GM19238 (cell line): ENCODE data around the gene ZNF648.
"Not testable (repeated sequence)": the region's sequence is repeated elsewhere in the genome, so short reads cannot be mapped to it uniquely, and the experiment has no call there.

Experiments
- DNase-seq: peaks from one replicate; pipeline ENCODE4 v3.0.0; 2011; ENCODE audit warnings: low spot score; ENCODE audit not compliant: insufficient read length

Gene ZNF648

DNA sequence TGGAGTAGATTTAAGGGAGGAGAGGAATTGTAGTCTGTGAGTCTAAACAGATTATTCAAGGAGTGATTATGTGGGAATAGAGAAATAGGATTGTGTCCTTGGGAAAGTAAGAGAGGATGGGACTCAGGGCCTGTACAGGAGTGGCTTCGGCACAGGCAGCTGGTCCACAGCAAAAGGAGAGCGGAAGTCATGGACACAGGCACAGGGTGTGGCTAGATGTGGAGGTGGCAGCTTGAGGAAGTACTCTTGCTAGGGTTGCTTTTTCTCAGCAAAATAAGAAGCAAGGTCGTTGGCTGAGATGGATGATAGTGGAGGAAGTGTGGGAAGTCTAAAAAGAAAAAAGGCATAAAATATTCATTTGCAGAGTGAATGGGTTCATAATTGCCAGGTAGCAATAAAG lies 18.5 kb upstream of the ZNF648 start:
- no peak for DNase-seq

DNA sequence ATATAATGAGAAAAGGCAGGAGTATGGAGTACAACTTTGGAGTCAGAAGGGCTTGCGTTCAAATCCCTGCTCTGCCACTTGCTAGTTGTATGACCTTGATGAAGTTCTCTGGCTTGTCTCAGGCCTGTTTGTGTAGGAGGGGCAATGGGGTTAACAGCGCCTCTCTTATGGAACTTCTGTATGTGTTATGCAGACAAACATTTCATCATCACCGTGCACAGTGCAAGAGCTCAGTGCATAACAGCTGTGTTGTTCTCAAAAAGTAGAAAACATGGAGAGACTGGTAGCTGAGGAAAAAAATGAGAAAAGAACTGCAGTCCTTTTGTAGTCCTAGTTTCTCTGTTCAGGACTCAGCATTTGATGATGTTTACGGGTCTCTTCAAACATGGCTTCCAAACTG lies 10.4 kb upstream of the ZNF648 start:
- no peak for DNase-seq

DNA sequence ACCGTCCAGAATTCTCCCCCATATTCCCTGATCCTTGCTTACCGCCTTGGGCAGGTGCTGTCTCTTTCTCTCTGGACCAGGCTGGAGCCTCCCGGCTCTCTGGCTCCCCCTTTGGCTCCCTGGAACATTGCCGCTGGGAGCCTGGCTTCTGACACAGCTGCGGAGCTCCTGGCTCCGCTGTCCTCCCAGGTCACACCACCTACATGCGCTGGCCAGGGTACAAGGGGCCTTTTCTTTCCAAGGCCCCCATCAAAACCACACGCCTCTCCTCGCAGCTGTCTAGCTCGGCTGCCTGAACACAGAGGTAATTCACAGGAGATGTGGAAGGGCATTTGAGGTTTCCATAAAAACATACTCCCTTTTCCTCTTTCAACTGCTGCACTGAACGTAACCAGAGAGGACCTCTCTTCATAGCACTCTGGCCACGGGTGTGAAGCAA lies 7.5 kb upstream of the ZNF648 start:
- DNase-seq = peak; percentile 39

DNA sequence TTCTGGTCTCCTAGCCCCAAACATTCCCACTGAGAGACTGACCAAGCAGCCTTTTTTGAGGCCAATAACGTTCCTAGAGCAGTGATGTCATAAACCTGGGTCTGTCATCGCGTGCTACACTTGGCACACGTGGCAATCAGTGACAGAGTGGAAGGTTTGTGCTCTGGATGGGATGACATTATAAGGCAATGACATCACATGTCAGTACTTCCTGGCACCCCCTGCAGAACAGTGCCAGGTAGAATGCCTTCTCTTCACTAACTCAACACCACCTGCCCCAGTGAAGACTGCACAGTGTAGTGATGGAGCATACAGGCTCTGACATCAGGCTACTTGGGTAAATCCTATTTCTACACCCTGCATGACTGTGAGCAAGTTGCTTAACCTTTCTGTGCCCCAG lies 5.4 kb upstream of the ZNF648 start:
- no peak for DNase-seq

DNA sequence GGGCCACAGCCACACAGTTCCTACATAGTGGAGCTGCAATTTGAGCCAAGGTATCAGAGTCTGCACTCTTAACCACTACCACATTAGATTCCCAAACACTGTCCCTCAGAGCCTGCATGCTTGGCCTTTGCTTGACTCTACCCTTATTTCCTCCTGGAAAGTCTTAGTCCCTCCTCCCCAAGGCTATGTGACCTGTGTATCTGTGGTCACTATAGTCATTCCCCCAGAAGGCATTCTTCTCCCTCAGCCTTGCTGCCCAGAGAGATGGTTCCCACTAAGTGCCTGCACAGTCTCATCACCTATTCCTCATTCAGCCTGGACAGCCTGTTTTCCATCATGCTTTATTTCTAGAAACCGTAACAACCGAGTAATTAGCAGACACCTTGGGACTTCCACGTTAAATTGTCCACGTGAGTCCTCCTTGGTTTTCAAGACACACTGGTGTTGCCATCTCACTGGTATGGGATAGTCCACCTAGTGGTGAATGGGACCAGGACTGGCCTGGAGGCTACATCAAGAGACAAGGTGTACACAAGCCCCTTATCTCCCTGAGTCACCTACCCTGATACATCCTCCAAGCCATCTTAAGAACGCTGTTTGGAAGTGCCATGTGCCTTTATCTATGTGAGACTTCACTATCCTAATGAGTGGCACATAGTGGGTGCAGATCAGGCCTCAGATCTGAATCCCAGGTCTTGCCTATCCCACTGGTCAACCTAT lies 3.8 kb upstream of the ZNF648 start:
- DNase-seq = no peak

DNA sequence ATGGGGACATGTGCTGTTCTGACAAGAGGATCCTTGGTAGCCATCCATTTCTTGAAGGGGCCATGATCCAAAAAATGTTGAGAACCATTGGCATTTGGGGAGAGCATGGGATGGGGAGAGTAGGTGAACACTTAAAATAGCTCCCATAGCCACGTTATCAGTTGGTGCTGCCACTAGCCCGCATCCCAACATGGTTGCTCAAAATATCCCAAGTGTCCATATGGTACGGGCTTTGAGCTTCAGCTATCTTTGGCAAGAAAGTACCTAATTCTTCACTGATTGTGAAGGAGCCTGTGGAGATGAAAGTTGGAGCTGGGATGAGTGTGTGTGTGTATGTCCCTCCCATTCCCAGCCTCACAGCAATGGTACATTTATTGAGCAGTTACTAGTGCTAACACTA lies 3.1 kb upstream of the ZNF648 start:
- DNase-seq = no peak

DNA sequence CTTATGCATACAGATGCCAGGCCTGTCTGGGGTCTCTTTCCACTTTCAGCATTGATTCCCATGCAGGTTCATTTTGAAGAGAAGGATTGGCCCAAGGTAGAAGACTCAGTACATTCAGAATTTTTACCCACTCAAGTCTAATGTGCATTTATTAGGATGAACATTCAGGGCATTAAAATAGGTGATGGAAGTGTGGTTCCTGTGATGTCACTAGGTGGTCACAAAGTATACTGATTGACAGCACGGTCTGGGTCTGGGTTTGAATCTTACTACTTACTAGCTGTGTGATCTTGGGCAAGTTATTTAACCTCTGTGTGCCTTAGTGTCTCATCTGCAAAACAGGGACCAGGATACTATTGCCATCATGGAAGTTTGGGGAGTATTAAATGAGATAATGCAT lies 711 bp upstream of the ZNF648 start:
- no peak for DNase-seq

DNA sequence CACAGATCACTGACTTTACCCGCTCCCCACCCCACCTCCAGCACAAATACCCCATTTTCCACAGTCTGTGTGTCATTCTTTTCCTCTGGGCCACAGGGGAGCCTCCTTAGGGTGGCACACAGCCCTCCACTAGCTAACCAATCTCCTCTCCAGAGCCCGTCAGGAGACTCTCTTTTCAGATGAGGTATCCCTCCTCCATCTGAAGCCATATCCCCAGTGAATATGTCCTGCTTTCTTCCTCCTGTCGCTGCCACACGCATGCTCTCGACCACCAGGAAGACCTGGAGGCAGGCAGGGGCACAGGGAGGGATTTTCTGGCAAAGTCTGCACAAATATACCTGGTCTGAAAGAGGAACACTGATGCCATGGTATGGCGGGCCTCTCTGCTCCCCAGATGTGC lies 635 bp downstream of the ZNF648 start:
- DNase-seq = no peak

DNA sequence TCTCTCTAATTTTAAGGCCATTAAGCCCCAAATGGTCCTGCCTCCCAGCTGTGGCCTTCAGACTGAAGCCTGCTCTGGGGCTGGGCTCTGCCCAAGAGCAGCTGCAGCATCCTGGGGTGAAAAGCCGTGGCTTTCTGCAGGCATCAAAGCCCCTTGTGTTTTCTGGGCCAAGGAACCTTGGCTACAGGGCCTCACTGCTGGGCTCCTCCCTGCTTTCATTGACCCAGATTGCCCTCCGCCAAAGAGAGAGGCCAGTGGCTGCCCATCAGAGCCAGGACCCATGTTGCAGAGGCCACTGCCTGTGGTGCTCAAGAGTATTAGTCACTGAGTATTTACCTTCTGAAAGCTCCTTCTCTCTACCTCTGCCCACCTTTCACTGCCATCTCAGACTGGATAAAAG lies 1.6 kb downstream of the ZNF648 start:
- DNase-seq = no peak

DNA sequence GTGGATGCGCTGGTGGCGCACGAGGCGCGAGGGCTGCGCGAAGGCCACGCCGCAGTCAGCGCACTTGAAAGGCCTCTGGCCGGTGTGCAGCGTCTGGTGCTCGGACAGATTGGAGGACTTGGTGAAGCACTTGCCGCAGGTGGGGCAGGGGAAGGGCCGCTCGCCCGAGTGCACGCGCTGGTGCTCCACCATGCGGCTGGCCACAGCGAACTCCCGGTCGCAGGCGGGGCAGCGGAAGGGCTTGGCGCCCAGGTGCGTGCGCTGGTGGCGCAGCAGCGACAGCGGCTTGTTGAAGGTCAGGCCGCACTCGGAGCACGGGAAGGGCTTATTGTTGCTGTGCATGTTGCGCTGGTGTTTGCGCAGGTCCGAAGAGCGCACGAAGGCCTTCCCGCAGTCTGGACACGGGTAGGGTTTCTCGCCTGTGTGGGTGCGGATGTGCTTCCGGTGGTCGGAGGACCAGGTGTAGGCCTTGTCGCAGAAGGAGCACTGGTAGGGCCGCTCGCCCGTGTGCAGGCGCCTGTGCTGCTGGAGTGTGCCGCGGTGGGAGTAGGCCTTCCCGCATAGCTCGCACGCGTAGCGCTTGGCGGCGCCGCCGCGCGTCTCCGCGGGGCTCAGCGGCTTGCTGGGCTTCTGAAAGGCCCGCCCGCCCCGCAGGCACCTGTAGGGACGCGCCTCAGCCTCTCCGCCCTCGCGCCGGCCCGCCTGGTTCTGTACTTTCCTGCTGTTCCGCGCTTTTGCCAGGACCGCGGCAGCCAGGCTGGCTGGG lies 4.7 kb downstream of the ZNF648 start:
- DNase-seq = no peak

DNA sequence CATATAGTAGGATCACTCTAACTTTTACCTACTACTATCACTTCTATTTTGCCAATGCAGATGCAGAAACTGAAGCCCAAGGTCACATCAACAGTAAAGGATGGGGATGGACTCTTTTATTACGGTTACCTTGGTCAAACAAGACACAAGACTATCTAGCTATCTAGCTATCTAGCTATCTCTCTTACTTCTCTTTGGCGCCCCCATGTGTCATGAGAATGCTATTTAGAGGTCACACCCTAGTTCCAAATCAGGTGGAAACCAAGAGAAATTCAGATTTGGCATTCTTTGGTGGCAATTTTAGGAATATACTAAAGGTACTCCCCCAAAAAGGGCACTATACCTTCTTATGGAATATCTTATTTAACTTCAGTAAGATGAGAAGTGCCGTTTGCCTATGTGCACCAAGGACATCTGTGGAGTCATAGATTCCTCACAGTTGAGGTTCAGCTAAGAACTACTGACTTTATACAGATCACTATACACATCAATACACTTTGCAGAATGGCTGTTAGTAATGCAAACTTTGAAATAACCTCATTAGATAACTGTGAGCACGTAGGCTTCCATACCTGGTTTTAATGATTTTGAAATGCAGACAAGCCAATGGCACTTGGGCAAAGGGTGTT lies 6.7 kb downstream of the ZNF648 start:
- no peak for DNase-seq

DNA sequence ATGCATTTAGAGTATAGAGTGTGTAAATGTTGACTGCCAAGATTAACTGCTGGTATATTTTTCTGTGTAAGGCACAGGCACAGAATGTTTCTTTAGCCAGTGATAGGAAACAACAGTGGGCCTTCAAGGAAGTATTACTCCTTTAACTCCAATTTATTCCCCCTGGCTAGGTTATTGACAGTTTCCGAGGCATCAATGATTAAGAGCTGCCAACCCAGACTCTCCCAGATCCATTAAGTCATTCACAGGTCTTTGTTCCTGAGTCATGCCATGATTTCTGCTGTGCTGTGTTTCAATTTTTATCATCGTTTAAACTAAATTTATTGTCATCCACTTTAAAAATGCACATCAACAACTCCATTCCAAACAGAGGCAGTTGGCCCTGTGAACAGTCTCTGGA lies 9.2 kb downstream of the ZNF648 start:
- no peak for DNase-seq

DNA sequence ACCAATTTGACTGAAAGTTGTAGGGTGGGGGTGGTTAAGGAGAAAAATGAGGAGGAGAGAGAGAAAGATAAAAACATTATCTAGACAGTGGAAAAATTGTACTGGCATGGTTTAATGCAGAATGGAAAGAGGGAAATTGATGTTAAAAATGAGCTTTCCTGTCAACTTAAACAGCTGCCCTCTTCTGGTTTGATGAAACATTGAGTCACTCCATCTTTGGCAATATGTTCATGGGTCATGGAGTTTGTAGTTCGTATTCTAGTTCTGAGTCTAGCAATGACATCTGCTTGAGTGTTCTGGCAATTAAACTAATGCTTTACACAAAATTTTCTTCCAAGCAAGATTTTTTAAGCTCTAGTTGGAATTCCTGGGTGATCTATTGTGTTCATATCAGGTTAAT lies 9.6 kb downstream of the ZNF648 start:
- DNase-seq = no peak

DNA sequence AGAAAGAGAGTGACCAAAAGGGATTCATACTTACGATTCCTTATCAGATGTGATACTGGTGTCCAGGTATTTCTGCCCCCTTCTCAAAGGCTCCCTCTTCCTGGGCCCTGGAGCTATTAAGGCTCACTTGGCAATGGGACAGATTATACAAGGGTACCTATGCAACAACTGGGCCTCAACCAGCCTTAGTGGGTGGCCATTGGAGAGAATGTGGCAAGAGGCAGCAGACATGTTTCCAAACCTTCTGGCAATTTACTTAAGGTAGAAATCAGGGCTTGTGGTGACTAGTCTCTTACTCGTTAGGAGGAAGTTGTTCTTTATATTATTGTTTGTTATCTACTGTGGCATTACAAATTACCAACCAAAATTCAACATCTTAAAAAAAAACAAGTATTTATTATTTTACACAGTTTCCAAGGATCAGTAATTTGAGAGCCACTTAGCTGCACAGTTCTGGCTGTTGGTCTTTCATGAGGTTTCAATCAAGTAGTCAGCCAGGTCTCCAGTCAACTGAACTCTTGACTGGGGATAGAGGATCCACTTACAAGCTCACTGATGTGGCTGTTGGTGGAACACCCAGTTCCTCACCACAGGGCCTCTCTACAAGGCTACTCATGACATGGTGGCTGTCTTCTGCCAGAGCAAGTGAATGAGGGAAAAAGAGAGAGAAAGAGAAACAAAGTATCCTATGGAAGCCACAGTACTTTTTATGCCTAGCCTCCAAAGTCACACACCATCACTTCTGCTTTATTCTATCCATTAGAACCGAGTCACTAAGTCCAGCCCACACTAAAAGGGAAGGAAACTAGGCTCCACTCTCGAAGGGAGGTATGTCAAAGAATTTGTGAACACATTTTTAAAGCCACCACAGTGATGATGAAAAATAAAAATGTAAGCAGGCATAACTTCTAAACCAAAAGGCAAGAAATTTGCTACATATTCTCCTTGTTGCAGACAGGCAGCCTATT lies 10.7 kb downstream of the ZNF648 start:
- DNase-seq = no peak

DNA sequence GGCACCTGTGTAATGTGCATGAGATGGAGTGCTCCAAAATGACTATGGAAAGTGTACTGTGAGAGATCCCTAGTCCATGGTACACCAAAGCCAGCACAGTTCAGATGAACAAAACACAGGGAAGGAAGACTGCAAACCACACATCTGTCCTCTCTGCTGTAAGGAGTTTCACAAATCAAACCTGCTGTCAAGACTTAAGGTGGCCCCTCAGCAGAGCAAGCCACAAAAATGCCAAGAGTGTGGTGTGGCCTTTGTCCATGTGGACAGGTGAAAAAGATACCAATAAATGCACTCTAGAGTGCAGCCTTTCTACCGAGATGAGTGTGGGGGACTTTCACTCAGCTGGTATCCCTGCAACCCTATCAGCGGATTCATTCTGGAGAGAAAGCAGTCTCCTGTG lies 12.9 kb downstream of the ZNF648 start:
- no peak for DNase-seq

DNA sequence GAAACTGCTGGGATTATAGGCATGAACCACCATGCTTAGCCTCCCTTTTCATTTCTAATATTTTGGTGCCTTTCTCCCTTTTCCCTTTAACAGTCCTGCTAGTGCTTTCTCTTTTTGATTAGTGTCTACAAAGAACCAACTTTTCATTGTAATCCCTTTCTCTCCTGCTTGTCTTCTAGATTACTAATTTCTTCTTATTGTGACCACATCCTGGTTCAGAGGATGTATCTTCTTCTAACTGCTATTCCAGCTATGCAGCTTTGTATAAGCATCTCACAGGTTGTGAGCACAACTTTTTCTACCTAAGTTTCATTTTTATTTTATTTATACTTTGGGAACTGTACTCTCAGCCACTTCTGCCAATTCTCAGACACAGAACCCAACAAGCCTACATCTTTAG lies 14.7 kb downstream of the ZNF648 start:
- DNase-seq = no peak

DNA sequence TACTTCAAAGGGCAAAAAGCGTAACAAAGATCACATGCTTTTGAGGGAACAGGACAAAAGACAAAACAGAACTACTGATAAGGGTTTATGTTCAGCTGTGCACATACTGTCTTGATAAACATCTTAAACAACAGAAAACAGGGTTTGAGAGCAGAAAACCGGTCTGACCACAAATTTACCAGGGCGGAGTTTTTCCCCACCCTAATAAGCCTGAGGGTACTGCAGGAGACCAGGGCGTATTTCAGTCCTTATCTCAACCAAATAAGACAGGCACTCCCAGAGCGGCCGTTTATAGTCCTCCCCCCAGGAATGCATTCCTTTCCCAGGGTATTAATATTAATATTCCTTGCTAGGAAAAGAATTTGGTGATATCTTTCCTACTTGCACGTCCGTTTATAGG lies 16.0 kb downstream of the ZNF648 start:
- not testable (repeated sequence) for DNase-seq

DNA sequence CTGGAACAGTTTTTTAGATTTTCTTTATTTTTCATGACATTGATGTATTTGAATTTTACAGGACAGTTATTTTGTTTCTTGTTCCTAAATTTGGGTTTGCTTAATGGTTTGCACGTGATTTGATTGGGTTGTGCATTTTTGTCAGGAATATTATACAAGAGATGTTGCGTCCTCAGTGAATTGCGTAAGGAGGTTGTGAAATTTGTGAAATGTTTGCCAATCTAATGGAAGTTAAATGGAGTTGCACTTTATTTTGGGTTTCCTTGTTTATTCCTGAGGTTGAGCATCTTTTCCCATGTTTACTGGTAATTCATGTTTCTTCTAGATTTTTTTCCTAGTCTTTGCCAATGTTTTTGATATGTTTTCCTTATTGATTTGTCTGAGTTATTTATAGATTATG lies 19.9 kb downstream of the ZNF648 start:
- no peak for DNase-seq

DNA sequence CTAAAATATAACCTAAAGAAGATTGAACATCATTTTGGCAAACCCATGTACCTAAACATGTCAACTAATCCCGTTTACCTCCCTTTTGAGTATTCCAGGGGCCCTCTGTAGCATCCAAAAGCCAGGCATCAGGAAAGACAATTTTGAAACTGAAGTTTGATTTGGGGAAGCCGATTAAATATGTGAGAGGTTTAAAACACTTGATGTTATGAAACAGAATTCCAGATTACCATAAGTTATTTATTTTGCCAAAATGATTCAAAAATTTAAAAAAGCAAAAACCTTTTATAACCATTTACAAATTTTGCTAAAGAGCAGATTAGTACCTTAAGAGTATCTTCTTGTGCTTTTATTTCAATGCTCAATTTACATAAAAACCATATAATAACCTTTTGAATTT lies 23.3 kb downstream of the ZNF648 start:
- DNase-seq = no peak

DNA sequence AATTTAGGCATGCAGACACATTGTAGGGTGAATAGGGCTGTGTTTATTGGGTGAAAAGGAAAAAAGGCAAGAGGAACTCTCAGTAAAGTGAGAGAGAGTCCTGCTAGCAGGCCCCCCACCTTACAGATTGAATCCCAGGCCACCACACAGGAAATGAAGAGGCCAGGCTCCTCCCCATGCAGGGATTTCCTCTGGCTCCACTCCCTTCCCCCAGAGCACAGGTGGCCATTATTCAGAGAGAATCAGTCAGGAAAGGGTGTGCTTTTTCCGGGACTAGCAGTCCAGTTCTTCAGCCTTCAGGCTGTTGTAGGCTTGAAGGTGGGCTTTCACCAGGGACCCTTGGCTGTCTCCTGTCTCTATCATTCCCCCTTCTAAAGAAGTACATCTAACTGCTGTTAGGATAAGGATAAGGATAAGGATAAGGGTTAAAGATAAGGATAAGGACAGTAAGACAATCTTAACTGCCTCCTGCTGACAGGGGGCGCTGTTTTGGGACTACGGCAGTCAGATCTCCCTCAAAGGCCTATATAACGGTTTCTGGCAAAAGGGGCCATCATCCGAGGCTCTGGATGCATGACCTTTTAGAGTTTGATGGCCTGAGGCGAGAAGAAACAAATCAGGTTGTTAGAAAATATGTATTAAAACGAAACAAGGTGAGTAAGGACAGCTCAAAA lies 26.3 kb downstream of the ZNF648 start:
- DNase-seq = no peak

DNA sequence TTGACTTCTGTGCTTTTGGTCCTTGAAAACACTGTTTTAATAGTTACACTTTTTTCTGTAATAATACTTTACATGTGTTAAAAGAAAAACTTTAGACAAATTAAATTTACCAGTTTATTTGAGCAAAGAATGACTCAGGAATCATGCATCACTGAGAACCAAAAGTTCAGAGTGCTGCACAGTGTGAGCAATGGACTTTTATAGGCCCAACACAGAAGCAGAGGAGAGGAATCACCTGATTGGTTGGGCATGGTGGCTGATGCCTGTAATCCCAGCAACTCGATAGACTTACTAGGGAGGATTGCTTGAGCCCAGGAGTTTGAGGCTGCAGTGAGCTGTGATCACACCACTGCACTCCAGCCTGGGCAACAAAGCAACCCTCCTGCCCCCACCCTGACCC lies 29.3 kb downstream of the ZNF648 start:
- DNase-seq = no peak
